ENCODE measurements around the gene CTXN3.

DNA sequence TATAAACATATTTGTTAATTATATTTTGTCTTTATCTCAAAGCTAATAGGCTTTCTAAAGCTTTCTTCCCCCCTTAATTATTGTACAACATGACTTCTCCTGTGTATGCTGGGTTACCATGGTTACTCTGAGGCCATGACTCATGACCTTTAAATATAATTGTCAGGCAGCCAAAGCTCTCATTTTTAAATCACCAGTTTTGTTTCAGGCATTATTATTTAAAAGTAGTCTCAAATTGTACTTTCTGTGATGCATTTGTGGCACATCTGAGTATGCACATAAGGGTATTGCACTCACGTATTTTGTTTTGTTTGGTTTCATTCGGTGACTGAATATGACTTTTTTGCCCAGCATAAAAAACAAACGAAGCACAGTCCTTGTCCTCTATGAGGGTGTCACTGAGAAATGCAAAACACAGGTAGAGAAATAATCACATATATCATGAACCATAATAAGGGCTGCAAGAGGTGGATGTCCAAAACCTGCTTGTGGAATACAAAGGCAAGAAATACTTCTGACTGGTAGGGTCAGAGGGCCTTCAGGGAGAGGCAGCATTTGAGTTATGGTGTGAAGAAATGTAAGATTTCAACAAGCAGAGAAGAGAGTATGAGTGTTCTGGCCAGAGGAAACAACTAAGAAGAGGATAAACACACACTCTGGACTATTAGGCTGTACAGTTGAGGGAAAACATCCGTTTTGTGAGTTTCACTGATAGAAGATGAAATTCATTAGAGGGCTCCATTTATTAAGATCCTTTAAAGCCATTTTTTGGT lies 56.4 kb downstream of the CTXN3 start:
- TF ChIP-seq, protein P1, sequence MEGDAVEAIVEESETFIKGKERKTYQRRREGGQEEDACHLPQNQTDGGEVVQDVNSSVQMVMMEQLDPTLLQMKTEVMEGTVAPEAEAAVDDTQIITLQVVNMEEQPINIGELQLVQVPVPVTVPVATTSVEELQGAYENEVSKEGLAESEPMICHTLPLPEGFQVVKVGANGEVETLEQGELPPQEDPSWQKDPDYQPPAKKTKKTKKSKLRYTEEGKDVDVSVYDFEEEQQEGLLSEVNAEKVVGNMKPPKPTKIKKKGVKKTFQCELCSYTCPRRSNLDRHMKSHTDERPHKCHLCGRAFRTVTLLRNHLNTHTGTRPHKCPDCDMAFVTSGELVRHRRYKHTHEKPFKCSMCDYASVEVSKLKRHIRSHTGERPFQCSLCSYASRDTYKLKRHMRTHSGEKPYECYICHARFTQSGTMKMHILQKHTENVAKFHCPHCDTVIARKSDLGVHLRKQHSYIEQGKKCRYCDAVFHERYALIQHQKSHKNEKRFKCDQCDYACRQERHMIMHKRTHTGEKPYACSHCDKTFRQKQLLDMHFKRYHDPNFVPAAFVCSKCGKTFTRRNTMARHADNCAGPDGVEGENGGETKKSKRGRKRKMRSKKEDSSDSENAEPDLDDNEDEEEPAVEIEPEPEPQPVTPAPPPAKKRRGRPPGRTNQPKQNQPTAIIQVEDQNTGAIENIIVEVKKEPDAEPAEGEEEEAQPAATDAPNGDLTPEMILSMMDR (IDR thresholded peaks at IDR 0.05): no peak
- no peak for TF ChIP-seq EZH2 (IDR thresholded peaks at IDR 0.05)

Measured in neural progenitor cell (in vitro differentiated cells).